RPMI8226 (cell line): ENCODE data around the gene BLOC1S6.
"Not testable (repeated sequence)": the region's sequence is repeated elsewhere in the genome, so short reads cannot be mapped to it uniquely, and the experiment has no call there.

ENCODE experiments used
- DNase-seq: peaks from one replicate; pipeline ENCODE4 v3.0.0-alpha.2; 2015

The BLOC1S6 gene

GRCh38 chr15:45641999-45642932, 55.1 kb downstream of the BLOC1S6 start:
- DNase-seq = no peak

GRCh38 chr15:45644437-45644836, 57.3 kb downstream of the BLOC1S6 start:
- DNase-seq = no peak

GRCh38 chr15:45645026-45645980, 58.1 kb downstream of the BLOC1S6 start:
- DNase-seq = no peak

GRCh38 chr15:45646220-45646619, 59.0 kb downstream of the BLOC1S6 start:
- no peak for DNase-seq

- DNase-seq = no peak
Measured at GRCh38 chr15:45647828-45648227, 60.6 kb downstream of the BLOC1S6 start.

GRCh38 chr15:45648521-45649200, 61.5 kb downstream of the BLOC1S6 start:
- peak; percentile 77 for DNase-seq

- not testable (repeated sequence) for DNase-seq
Measured at GRCh38 chr15:45650007-45650406, 62.8 kb downstream of the BLOC1S6 start.

GRCh38 chr15:45650889-45651525, 63.8 kb downstream of the BLOC1S6 start:
- no peak for DNase-seq

- no peak for DNase-seq
Measured at GRCh38 chr15:45653702-45654424, 66.7 kb downstream of the BLOC1S6 start.

- no peak for DNase-seq
Measured at GRCh38 chr15:45654749-45655148, 67.6 kb downstream of the BLOC1S6 start.

- DNase-seq = no peak
Measured at GRCh38 chr15:45657254-45657653, 70.1 kb downstream of the BLOC1S6 start.

GRCh38 chr15:45657764-45658545, 70.8 kb downstream of the BLOC1S6 start:
- DNase-seq = no peak
